SK-N-SH (cell line): ENCODE measurements around the gene CRABP1. TPM values are rescaled to one million over a fixed set of nuclear protein-coding genes. Genes with fewer than 3 reads are reported as not detected.

ENCODE experiments used
- CTCF ChIA-PET: fragments of 300-600, 350-600 bp; formaldehyde crosslinking; extraction: SDS; loops from one replicate; lab custom pipeline; 2021; lab: Yijun Ruan, JAX
- POLR2A ChIA-PET: fragments of 350-600 bp; sonication (Branson Sonifier 250); formaldehyde crosslinking; extraction: SDS; loops from one replicate; lab custom pipeline; 2020; ENCODE audit warnings: antibody characterized with exemption, inconsistent platforms; lab: Yijun Ruan, JAX
- DNase-seq: peaks from one replicate; pipeline ENCODE4 v3.0.0; 2012
- H2AFZ ChIP-seq: fragments of 200-600 bp; sonication (generic); 2 replicates; pipeline ENCODE4 v1.8.1; 2016; ENCODE audit warnings: antibody characterized with exemption, mild to moderate bottlenecking, low read depth
- H3F3A ChIP-seq: fragments of 200-600 bp; sonication (generic); replicated peaks from 2 replicates; pipeline ENCODE3; 2016; ENCODE audit warnings: antibody characterized with exemption, mild to moderate bottlenecking; ENCODE audit not compliant: insufficient read depth
- H3K27ac ChIP-seq, 2 experiments: fragments of 200-500 bp in 1 of 2; fragments of 200-600 bp in 1 of 2; sonication (Bioruptor generic) in 1 of 2; sonication (generic), shearing (Covaris generic) in 1 of 2; 2 replicates each; pipeline versions ENCODE4 v1.5.1 to v1.6.1; 2014 to 2016; ENCODE audit warnings: low read depth in 2 of 2, inconsistent platforms in 1 of 2, low read length in 1 of 2, mild to moderate bottlenecking in 1 of 2, mixed read lengths in 1 of 2
- H3K27me3 ChIP-seq: fragments of 200-600 bp; sonication (generic), shearing (Covaris generic); 2 replicates; pipeline ENCODE4 v1.6.1; 2016; ENCODE audit warnings: mixed run types; ENCODE audit not compliant: insufficient read depth
- H3K36me3 ChIP-seq, 2 experiments: fragments of 200-500 bp in 1 of 2; fragments of 200-600 bp in 1 of 2; sonication (Bioruptor generic) in 1 of 2; sonication (generic) in 1 of 2; replicated peaks in 1 of 2; 2 replicates each; pipeline versions ENCODE3 to v1.5.1; 2014 to 2016; ENCODE audit warnings: low read length in 1 of 2, mild to moderate bottlenecking in 1 of 2; ENCODE audit not compliant: insufficient read depth in 2 of 2, control insufficient read depth in 1 of 2
- H3K4me1 ChIP-seq, 2 experiments: fragments of 200-500 bp in 1 of 2; fragments of 200-600 bp in 1 of 2; sonication (Bioruptor generic) in 1 of 2; sonication (generic), shearing (Covaris generic) in 1 of 2; 2 replicates each; pipeline versions ENCODE4 v1.5.1 to v1.6.1; 2014 to 2016; ENCODE audit warnings: low read depth in 1 of 2, low read length in 1 of 2, mixed run types in 1 of 2; ENCODE audit not compliant: insufficient read depth in 2 of 2, control insufficient read depth in 1 of 2
- H3K4me2 ChIP-seq: fragments of 200-600 bp; sonication (generic), shearing (Covaris generic); 2 replicates; pipeline ENCODE4 v1.6.1; 2017; ENCODE audit warnings: mixed run types
- H3K4me3 ChIP-seq, 2 experiments: fragments of 200-500 bp in 1 of 2; fragments of 200-600 bp in 1 of 2; sonication (Bioruptor generic) in 1 of 2; sonication (generic), shearing (Covaris generic) in 1 of 2; 2 replicates each; pipeline versions ENCODE4 v1.5.1 to v1.8.1; 2014 to 2016; ENCODE audit warnings: low read depth in 2 of 2, inconsistent platforms in 1 of 2, low read length in 1 of 2, mild to moderate bottlenecking in 1 of 2, mixed read lengths in 1 of 2, moderate library complexity in 1 of 2
- H3K79me2 ChIP-seq: fragments of 200-600 bp; sonication (generic); 2 replicates; pipeline ENCODE4 v1.8.1; 2017; ENCODE audit warnings: mild to moderate bottlenecking; ENCODE audit not compliant: insufficient read depth
- H3K9ac ChIP-seq: fragments of 200-600 bp; sonication (generic); 2 replicates; pipeline ENCODE4 v1.6.1; 2017; ENCODE audit warnings: mixed run types
- H3K9me2 ChIP-seq: fragments of 200-600 bp; sonication (generic); 2 replicates; pipeline ENCODE4 v1.6.1; 2017; ENCODE audit warnings: mixed run types
- H3K9me3 ChIP-seq: fragments of 200-600 bp; sonication (generic); 2 replicates; pipeline ENCODE4 v1.6.1; 2017; ENCODE audit warnings: mixed run types, mild to moderate bottlenecking, moderate library complexity
- H4K20me1 ChIP-seq: fragments of 200-600 bp; sonication (generic); 2 replicates; pipeline ENCODE4 v1.6.1; 2017; ENCODE audit warnings: mild to moderate bottlenecking, mixed run types; ENCODE audit not compliant: insufficient read depth
- ELF1 ChIP-seq: IDR thresholded peaks from 2 replicates; pipeline ENCODE4 v1.4.0; 2012
- EP300 ChIP-seq, 2 experiments: IDR thresholded peaks; 2 replicates each; pipeline versions ENCODE4 v1.4.0 to v1.6.1; 2012; ENCODE audit warnings: borderline replicate concordance in 1 of 2, low read depth in 1 of 2, low read length in 1 of 2
- EZH2phosphoT487 ChIP-seq: fragments of 200-600 bp; sonication (generic); IDR thresholded peaks from 2 replicates; pipeline ENCODE4 v1.6.1; 2017; ENCODE audit warnings: low read depth, mixed run types, mild to moderate bottlenecking, antibody characterized with exemption, moderate library complexity, borderline replicate concordance
- FOSL2 ChIP-seq: IDR thresholded peaks from 2 replicates; pipeline ENCODE4 v1.4.0; 2012; ENCODE audit warnings: low read depth, mild to moderate bottlenecking, moderate library complexity, borderline replicate concordance
- FOXJ3 ChIP-seq: sonication (generic); formaldehyde crosslinking; IDR thresholded peaks from 2 replicates; pipeline ENCODE4 v1.5.1; 2020; ENCODE audit warnings: mild to moderate bottlenecking, missing genetic modification reagents
- GATA2 ChIP-seq: sonication (generic); formaldehyde crosslinking; IDR thresholded peaks from 2 replicates; pipeline ENCODE4 v1.5.0; 2020; ENCODE audit warnings: mild to moderate bottlenecking, missing genetic modification reagents
- IRF3 ChIP-seq: fragments of 150-350 bp; IDR thresholded peaks from 2 replicates; pipeline ENCODE4 v1.6.1; 2016; ENCODE audit warnings: mild to moderate bottlenecking, low read depth, low read length
- JUND ChIP-seq: IDR thresholded peaks from 2 replicates; pipeline ENCODE4 v1.4.0; 2012
- MAX ChIP-seq: IDR thresholded peaks from 2 replicates; pipeline ENCODE4 v1.4.0; 2012; ENCODE audit warnings: low read depth
- MXI1 ChIP-seq: IDR thresholded peaks from 2 replicates; pipeline ENCODE4 v1.6.1; 2012; ENCODE audit warnings: mild to moderate bottlenecking, low read depth, low read length, improper control_type of control experiment
- RAD21 ChIP-seq: IDR thresholded peaks from 2 replicates; pipeline ENCODE4 v1.6.1; 2012; ENCODE audit warnings: mild to moderate bottlenecking, low read length
- RCOR1 ChIP-seq: fragments of 150-350 bp; IDR thresholded peaks from 2 replicates; pipeline ENCODE4 v1.6.1; 2017; ENCODE audit warnings: antibody characterized with exemption, low read length
- REST ChIP-seq: IDR thresholded peaks from 2 replicates; pipeline ENCODE4 v1.6.1; 2012; ENCODE audit warnings: mild to moderate bottlenecking, low read depth, low read length, moderate library complexity
- TCF12 ChIP-seq: IDR thresholded peaks from 2 replicates; pipeline ENCODE4 v1.4.0; 2012
- TEAD4 ChIP-seq: IDR thresholded peaks from 2 replicates; pipeline ENCODE4 v1.4.0; 2012; ENCODE audit warnings: mild to moderate bottlenecking, borderline replicate concordance; ENCODE audit not compliant: insufficient read depth
- USF2 ChIP-seq: fragments of 150-350 bp; IDR thresholded peaks from 2 replicates; pipeline ENCODE4 v1.6.1; 2017; ENCODE audit warnings: antibody characterized with exemption, low read length, low read depth, borderline replicate concordance
- YY1 ChIP-seq: IDR thresholded peaks from 2 replicates; pipeline ENCODE4 v1.4.0; 2012; ENCODE audit warnings: low read depth, mild to moderate bottlenecking
- WGBS: methylation state at CpG from one replicate; pipeline ENCODE4 v1.1.6; 2017; ENCODE audit warnings: low lambda C conversion rate; 5-methylcytosine and 5-hydroxymethylcytosine counted together
- polyA plus RNA-seq, 3 experiments: library from polyadenylated mRNA; depleted of rRNA; stranded (reverse); fragments of >200 nt; gene quantifications; 2 replicates each; pipeline ENCODE4 v1.2.3, GENCODE V29; 2012

CRABP1 gene
- polyA plus RNA-seq, 1 of the 3 experiments (the other 2 are of a cell fraction), result 1.0 TPM

GRCh38 chr15:78327466-78327865 lies 12.7 kb upstream of the CRABP1 start:
- POLR2A ChIA-PET, result no interaction called here
- no peak overlapping the region for H3K4me2 ChIP-seq
- CTCF ChIA-PET, result interaction anchor here (1.2 to 31.8 kb wide), 3 partner anchors 12 to 81 kb away, joined by 3 to 772 read pairs (median 12); no protein-coding TSS in a partner anchor
- H3K9me3 ChIP-seq, result no peaks in the 10 kb centered on the region
- H3K9me2 ChIP-seq, result no peaks in the 10 kb centered on the region
- H3K79me2 ChIP-seq, result no peaks in the 10 kb centered on the region
- no peaks in the 10 kb centered on the region for H3K27me3 ChIP-seq
- H3F3A ChIP-seq, result no peaks in the 10 kb centered on the region
- no peak overlapping the region for H3K4me3 ChIP-seq
- no peak for TF ChIP-seq RCOR1
- TF ChIP-seq FOSL2, result no peak
- no peak for TF ChIP-seq GATA2 (CRISPR knock-in tag)
- TF ChIP-seq REST, result no peak
- no peak for TF ChIP-seq MXI1
- TF ChIP-seq RAD21, result no peak
- no peak for TF ChIP-seq YY1
- TF ChIP-seq EP300 (IDR thresholded peaks at IDR 0.05; ENCODE audit: borderline replicate concordance in 1 of 2, low read depth in 1 of 2, low read length in 1 of 2), result no peak
- no peak for TF ChIP-seq TCF12
- no peak overlapping the region for H3K9ac ChIP-seq
- no peak overlapping the region for H3K27ac ChIP-seq
- H4K20me1 ChIP-seq, result no peaks in the 10 kb centered on the region
- H2AFZ ChIP-seq, result no peak overlapping the region
- DNase-seq, result no peak
- peaks cover 3 to 17% of the 10 kb centered on the region in 2 experiments; a peak in 2 of 4 replicates for H3K4me1 ChIP-seq
- H3K36me3 ChIP-seq, result no peaks in the 10 kb centered on the region
- WGBS, result 14% methylated on average over 1 of the region's 1 CpG

- H3K4me1 ChIP-seq, result peaks cover 0 to 6% of the 10 kb centered on the region in 2 experiments; a peak in 1 of 4 replicates
- H3K4me3 ChIP-seq, result no peak overlapping the region
- H3K27ac ChIP-seq, result no peak overlapping the region
- CTCF ChIA-PET, result interaction anchor here (0.9 to 1.1 kb wide), 4 partner anchors 8 to 86 kb away, joined by 3 to 4 read pairs (median 4); no protein-coding TSS in a partner anchor
- no peak overlapping the region for H3K9ac ChIP-seq
- H4K20me1 ChIP-seq, result no peaks in the 10 kb centered on the region
- no peak overlapping the region for H3K4me2 ChIP-seq
- no peaks in the 10 kb centered on the region for H3F3A ChIP-seq
- H3K27me3 ChIP-seq, result no peaks in the 10 kb centered on the region; the same call in 1 of the 2 replicates
- H3K36me3 ChIP-seq, result no peaks in the 10 kb centered on the region
- no peak for DNase-seq
- H3K9me3 ChIP-seq, result no peaks in the 10 kb centered on the region
- no peak overlapping the region for H2AFZ ChIP-seq
- 40% methylated on average over 4 of the region's 4 CpGs for WGBS
- H3K79me2 ChIP-seq, result no peaks in the 10 kb centered on the region
- TF ChIP-seq TEAD4, result no peak
- no peak for TF ChIP-seq FOXJ3
- no peak for TF ChIP-seq MAX
- no peak for TF ChIP-seq EZH2phosphoT487
- TF ChIP-seq RAD21, result no peak
- no peak for TF ChIP-seq JUND
- no peak for TF ChIP-seq ELF1
- TF ChIP-seq IRF3, result no peak
- TF ChIP-seq USF2, result no peak
- TF ChIP-seq, all 33 proteins: peak for 0
- POLR2A ChIA-PET, result no interaction called here
- no peaks in the 10 kb centered on the region for H3K9me2 ChIP-seq
These were observed 10.5 kb upstream of the CRABP1 start for GRCh38 chr15:78329625-78330024.
